ENCODE measurements around the gene RNF207. TPM values are rescaled to one million over a fixed set of nuclear protein-coding genes. Genes with fewer than 3 reads are reported as not detected.

Gene RNF207
- total RNA-seq, 4 donors from 2014 or later: 56.9 to 153 (median 118) TPM

DNA sequence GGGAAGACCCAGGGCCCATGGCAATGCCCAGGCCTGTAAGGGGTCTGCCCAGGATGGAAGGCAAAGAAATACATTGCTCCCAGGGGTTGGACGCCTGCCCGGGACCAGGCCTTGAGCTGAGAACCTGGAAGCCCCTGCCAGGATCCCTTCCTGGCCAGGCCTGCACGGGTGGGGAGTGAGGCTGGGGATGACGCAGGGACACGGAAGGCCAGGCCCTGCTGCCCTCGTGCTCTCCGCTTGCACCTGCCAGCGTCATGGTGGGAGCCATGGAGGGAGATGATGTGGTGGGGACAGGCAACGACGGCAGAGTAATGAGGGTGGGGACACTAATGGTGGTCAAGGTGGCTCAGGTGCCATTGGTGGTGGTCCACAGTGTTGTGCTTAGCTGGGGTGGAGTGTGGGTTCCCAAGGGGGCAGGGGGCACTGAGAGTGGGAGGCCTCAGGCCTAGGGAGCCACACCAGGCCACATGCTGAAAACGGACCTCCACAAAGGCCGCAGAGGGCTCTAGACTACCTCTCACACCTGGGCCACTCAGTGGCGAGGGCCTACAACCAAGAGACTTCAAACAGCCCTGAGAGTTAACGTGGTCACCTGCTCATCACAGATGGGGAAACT lies 42.4 kb downstream of the RNF207 start:
- no peak overlapping the region for H3K4me3 ChIP-seq
- no peaks in the 10 kb centered on the region for H3K9me3 ChIP-seq
- TF ChIP-seq CTCF (IDR thresholded peaks at IDR 0.05): no peak
- no peak for TF ChIP-seq POLR2A (IDR thresholded peaks at IDR 0.05)
- no peak for DNase-seq
- H3K27me3 ChIP-seq: peaks cover 0 to 24% of the 10 kb centered on the region in 2 donors
- H3K36me3 ChIP-seq: peaks cover 0 to 12% (median 0%) of the 10 kb centered on the region in 3 donors
- H3K4me1 ChIP-seq: peaks cover 4 to 30% (median 14%) of the 10 kb centered on the region in 4 donors
- H3K27ac ChIP-seq: peak overlapping the region in 1 of 4 donors; percentile 19

GRCh38 chr1:6248932-6249738 lies 43.2 kb downstream of the RNF207 start:
- TF ChIP-seq CTCF (IDR thresholded peaks at IDR 0.05) (no peak), POLR2A (IDR thresholded peaks at IDR 0.05) (no peak)
- Histone ChIP-seq H3K4me1 (peaks cover 4 to 30% (median 14%) of the 10 kb centered on the region in 4 donors), H3K4me3 (peak overlapping the region in 3 of 4 donors; percentile 22 to 35 (median 27)), H3K9me3 (no peaks in the 10 kb centered on the region), H3K27me3 (peaks cover 0 to 16% of the 10 kb centered on the region in 2 donors), H3K36me3 (peaks cover 0 to 21% (median 0%) of the 10 kb centered on the region in 3 donors), H3K27ac (peak overlapping the region in 1 of 4 donors; percentile 13)
- DNase-seq: peak in 1 of 3 donors; percentile 76

DNA sequence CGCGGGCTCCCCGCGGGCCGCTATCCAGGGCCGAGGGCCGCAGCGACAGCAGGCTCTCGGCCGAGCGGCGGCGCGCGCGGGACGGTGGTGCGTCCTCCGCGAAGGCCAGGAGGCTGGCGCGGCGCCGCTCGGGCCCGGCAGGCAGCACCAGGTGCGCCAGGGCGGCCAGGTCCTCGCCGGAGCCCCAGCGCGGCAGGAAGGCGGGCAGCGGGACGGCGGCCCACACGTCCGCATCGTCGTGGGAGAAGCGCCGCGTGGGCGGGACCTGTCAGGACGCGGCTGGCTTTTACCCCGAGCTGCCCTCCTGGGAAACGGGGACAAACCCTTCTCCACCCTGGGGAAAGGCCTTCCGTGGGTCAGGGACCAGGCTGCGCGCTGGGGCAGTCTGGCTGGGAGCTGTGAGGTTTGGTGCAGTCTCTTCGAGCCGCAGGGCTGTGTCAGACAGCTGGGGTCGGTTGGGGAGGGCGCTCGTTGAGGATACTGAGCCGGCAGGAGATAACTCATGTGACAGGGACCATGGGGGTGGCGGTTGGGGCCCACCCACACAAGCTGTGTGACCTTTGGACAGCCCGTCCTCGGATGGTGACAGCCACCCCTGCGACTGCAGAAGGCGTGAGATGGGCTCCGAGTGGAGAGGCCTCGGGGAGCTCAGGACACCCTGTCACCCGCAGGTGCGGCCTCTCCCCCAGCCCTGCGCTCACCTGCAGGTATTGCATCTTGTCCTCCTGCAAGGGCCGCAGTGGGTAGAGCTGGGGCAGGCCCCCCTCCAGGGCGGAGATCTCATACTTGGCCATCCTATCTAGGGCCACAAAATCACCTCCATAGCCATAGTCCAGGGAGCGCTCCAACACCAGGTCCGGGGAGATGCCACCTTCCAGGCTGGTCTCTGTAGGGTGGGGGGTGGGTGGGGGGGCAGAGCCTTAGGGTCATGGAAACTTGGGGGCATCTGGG lies 44.1 kb downstream of the RNF207 start:
- Histone ChIP-seq H3K9me3 (no peaks in the 10 kb centered on the region), H3K36me3 (peaks cover 0 to 26% (median 0%) of the 10 kb centered on the region in 3 donors), H3K4me3 (peak overlapping the region in 2 of 4 donors; percentile 18 to 35), H3K27me3 (peaks cover 0 to 10% of the 10 kb centered on the region in 2 donors), H3K27ac (peak overlapping the region in 1 of 4 donors; percentile 13), H3K4me1 (peaks cover 4 to 30% (median 14%) of the 10 kb centered on the region in 4 donors)
- peak in 1 of 3 donors; percentile 67 for DNase-seq
- TF ChIP-seq POLR2A (IDR thresholded peaks at IDR 0.05) (no peak), CTCF (IDR thresholded peaks at IDR 0.05) (peak in 1 of 6 experiments; percentile 14)

DNA sequence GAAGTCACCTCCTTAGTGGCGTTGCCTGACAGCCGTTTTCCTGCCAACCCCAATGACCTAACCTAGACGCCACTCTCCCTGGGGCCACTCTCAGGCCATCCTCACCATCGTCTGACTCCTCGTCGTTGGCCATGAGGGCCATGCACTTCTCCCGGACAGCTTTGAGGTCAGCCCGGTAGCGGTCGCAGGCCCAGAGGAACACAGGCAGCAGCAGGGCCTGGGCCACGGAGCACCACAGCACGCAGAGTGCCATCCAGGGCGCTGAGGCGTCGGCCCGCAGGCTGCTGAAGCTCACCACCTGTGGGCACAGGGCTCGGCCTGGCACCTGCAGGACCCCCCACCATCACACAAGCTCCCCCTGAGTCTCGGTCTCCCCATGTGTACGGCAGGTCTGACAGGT lies 45.3 kb downstream of the RNF207 start:
- TF ChIP-seq POLR2A (IDR thresholded peaks at IDR 0.05) (no peak), CTCF (IDR thresholded peaks at IDR 0.05) (no peak)

More for the DNA sequence above, 45.3 kb downstream of the RNF207 start:
- Histone ChIP-seq H3K27ac (no peak overlapping the region), H3K9me3 (no peaks in the 10 kb centered on the region), H3K4me3 (no peak overlapping the region), H3K4me1 (peaks cover 0 to 18% (median 6%) of the 10 kb centered on the region in 4 donors), H3K27me3 (peaks cover 0 to under 1% of the 10 kb centered on the region in 2 donors), H3K36me3 (peaks cover 0 to 26% (median 0%) of the 10 kb centered on the region in 3 donors)
- peak in 1 of 3 donors; percentile 43 for DNase-seq
